Erythroblast (primary cell): ENCODE data around the gene TUNAR.

Experiments used
- GATA1 ChIP-seq: IDR thresholded peaks from 2 replicates; pipeline ENCODE4 v1.6.1; 2011; ENCODE audit warnings: low read depth, mild to moderate bottlenecking, control low read depth, low read length, moderate library complexity
- POLR2A ChIP-seq: IDR thresholded peaks from 2 replicates; pipeline ENCODE4 v1.6.1; 2011; ENCODE audit warnings: mild to moderate bottlenecking, low read length

- TF ChIP-seq POLR2A: no peak
- no peak for TF ChIP-seq GATA1
Observed at GRCh38 chr14:95835121-95835730, 41.4 kb upstream of the TUNAR start.
